HCT116 (cell line): Measurements from ENCODE around the gene TAS2R10. TPM values are rescaled to one million over a fixed set of nuclear protein-coding genes. Genes with fewer than 3 reads are reported as not detected.

Source experiments
- ATAC-seq: fragments of 200-7000 bp; cut with Tn5 transposase; 2 replicates; pipeline ENCODE4 v1.9.1; 2020; ENCODE audit warnings: mild to moderate bottlenecking, moderate library complexity
- BruUV-seq: library from RNA; stranded (reverse); fragments of 400-500 nt; replicated peaks from 2 replicates; lab custom pipeline; 2021; lab: Mats Ljungman, UMichigan
- CTCF ChIA-PET: fragments of 300-600 bp; sonication (Branson Sonifier 250); formaldehyde crosslinking; loops from one replicate; lab custom pipeline; 2021; ENCODE audit warnings: antibody characterized with exemption; lab: Charles Lee
- POLR2A ChIA-PET: fragments of 300-600, 350-600 bp; sonication (Branson Sonifier 250); formaldehyde crosslinking; loops from one replicate; lab custom pipeline; 2021; ENCODE audit warnings: antibody characterized with exemption; lab: Charles Lee
- RAD21 ChIA-PET, 2 experiments: fragments of 300-600 bp; sonication (Branson Sonifier 250); formaldehyde crosslinking; loops; one replicate each; lab custom pipeline; 2023; ENCODE audit warnings: low total read pairs in 2 of 2; ENCODE audit not compliant: uncharacterized antibody in 2 of 2, unreplicated experiment in 2 of 2, low non-redundant PET in 1 of 2; lab: Charles Lee
- DNase-seq: peaks from one replicate; pipeline ENCODE4 v3.0.0-alpha.2; 2010; ENCODE audit warnings: low read depth, low spot score
- H2AFZ ChIP-seq: fragments of 200-600 bp; shearing (Covaris generic), sonication (generic); 2 replicates; pipeline ENCODE4 v1.6.1; 2017; ENCODE audit warnings: low read depth, mixed run types, mixed read lengths, antibody characterized with exemption, low read length; ENCODE audit not compliant: poor library complexity, severe bottlenecking
- H3K27ac ChIP-seq: 2 replicates; pipeline ENCODE4 v1.5.1; 2012; ENCODE audit warnings: low read depth, low read length
- H3K27me3 ChIP-seq: fragments of 200-600 bp; sonication (generic); 2 replicates; pipeline ENCODE4 v1.6.1; 2016; ENCODE audit warnings: mixed run types, low read length, mixed read lengths; ENCODE audit not compliant: insufficient read depth
- H3K36me3 ChIP-seq, 2 experiments: fragments of 200-500 bp in 1 of 2; fragments of 200-600 bp in 1 of 2; sonication (Bioruptor generic) in 1 of 2; sonication (generic) in 1 of 2; 2 replicates each; pipeline versions ENCODE4 v1.5.1 to v1.6.1; 2014 to 2016; ENCODE audit warnings: low read length in 2 of 2, inconsistent platforms in 1 of 2, mixed read lengths in 1 of 2, mixed run types in 1 of 2; ENCODE audit not compliant: insufficient read depth in 2 of 2, control insufficient read depth in 1 of 2
- H3K4me1 ChIP-seq, 2 experiments: fragments of 200-600 bp in 1 of 2; sonication (generic) in 1 of 2; 2 replicates each; pipeline versions ENCODE4 v1.5.1 to v1.6.1; 2012 to 2017; ENCODE audit warnings: low read length in 2 of 2, inconsistent platforms in 1 of 2, mild to moderate bottlenecking in 1 of 2, mixed read lengths in 1 of 2, mixed run types in 1 of 2, moderate library complexity in 1 of 2; ENCODE audit not compliant: insufficient read depth in 2 of 2, control insufficient read depth in 1 of 2
- H3K4me2 ChIP-seq: fragments of 200-600 bp; sonication (generic); 2 replicates; pipeline ENCODE4 v1.6.1; 2017; ENCODE audit warnings: mixed run types, low read length, mixed read lengths
- H3K4me3 ChIP-seq, 2 experiments: fragments of 200-600 bp in 1 of 2; sonication (generic) in 1 of 2; replicated peaks in 1 of 2; 2 replicates each; pipeline ENCODE4 v1.5.1; 2011 to 2016; ENCODE audit warnings: low read length in 2 of 2, control low read depth in 1 of 2, low read depth in 1 of 2, mild to moderate bottlenecking in 1 of 2, mixed read lengths in 1 of 2, mixed run types in 1 of 2
- H3K79me2 ChIP-seq: fragments of 200-600 bp; sonication (generic); 2 replicates; pipeline ENCODE4 v1.6.1; 2017; ENCODE audit warnings: mild to moderate bottlenecking, mixed run types, low read length, moderate library complexity, mixed read lengths; ENCODE audit not compliant: insufficient read depth
- H3K9ac ChIP-seq: fragments of 200-600 bp; sonication (generic); 2 replicates; pipeline ENCODE4 v1.6.1; 2016; ENCODE audit warnings: low read length, mixed read lengths
- H3K9me2 ChIP-seq: fragments of 200-600 bp; sonication (generic), shearing (Covaris generic); 2 replicates; pipeline ENCODE4 v1.6.1; 2017; ENCODE audit warnings: mixed run types, mild to moderate bottlenecking, moderate library complexity; ENCODE audit not compliant: insufficient read depth
- H3K9me3 ChIP-seq, 2 experiments: fragments of 200-500 bp in 1 of 2; fragments of 200-600 bp in 1 of 2; sonication (Bioruptor generic) in 1 of 2; sonication (generic) in 1 of 2; 2 replicates each; pipeline ENCODE4 v1.6.1; 2014 to 2017; ENCODE audit warnings: low read length in 2 of 2, mixed read lengths in 2 of 2, inconsistent platforms in 1 of 2, low read depth in 1 of 2, mild to moderate bottlenecking in 1 of 2, mixed run types in 1 of 2, moderate library complexity in 1 of 2; ENCODE audit not compliant: control insufficient read depth in 1 of 2, insufficient read depth in 1 of 2
- H4K20me1 ChIP-seq: fragments of 200-600 bp; sonication (generic), shearing (Covaris generic); 2 replicates; pipeline ENCODE4 v1.6.1; 2017; ENCODE audit warnings: mixed run types, mild to moderate bottlenecking, moderate library complexity; ENCODE audit not compliant: insufficient read depth
- CEBPB ChIP-seq: IDR thresholded peaks from 2 replicates; pipeline ENCODE4 v1.6.1; 2012; ENCODE audit warnings: low read depth
- CTCF ChIP-seq, 3 experiments: fragments of 200-600 bp in 1 of 3; sonication (generic) in 1 of 3; IDR thresholded peaks in 2 of 3; conservative IDR thresholded peaks in 1 of 3; 2 replicates each; pipeline ENCODE4 v1.5.1; 2012 to 2017; ENCODE audit warnings: low read depth in 2 of 3, low read length in 2 of 3, antibody characterized with exemption in 1 of 3, borderline replicate concordance in 1 of 3, control low read depth in 1 of 3, mild to moderate bottlenecking in 1 of 3, mixed read lengths in 1 of 3, mixed run types in 1 of 3, moderate library complexity in 1 of 3; ENCODE audit not compliant: insufficient read depth in 1 of 3
- EZH2 ChIP-seq: fragments of 200-600 bp; sonication (generic); IDR thresholded peaks from 2 replicates; pipeline ENCODE4 v1.6.1; 2017; ENCODE audit warnings: antibody characterized with exemption, mixed run types
- EZH2phosphoT487 ChIP-seq: fragments of 200-600 bp; IDR thresholded peaks from 2 replicates; pipeline ENCODE4 v1.6.1; 2018; ENCODE audit warnings: antibody characterized with exemption, borderline replicate concordance
- POLR2A ChIP-seq: IDR thresholded peaks from 2 replicates; pipeline ENCODE4 v1.7.0; 2011; ENCODE audit warnings: borderline replicate concordance; ENCODE audit not compliant: insufficient read depth, insufficient read length; ENCODE audit errors: extremely low read depth
- POLR2AphosphoS5 ChIP-seq: IDR thresholded peaks from 2 replicates; pipeline ENCODE4 v1.6.1; 2011; ENCODE audit warnings: mild to moderate bottlenecking, low read depth, low read length, moderate library complexity
- SIN3A ChIP-seq: IDR thresholded peaks from 2 replicates; pipeline ENCODE4 v1.6.1; 2012; ENCODE audit warnings: low read depth
- SP1 ChIP-seq: IDR thresholded peaks from 2 replicates; pipeline ENCODE4 v1.6.1; 2012; ENCODE audit warnings: low read depth
- SRF ChIP-seq: IDR thresholded peaks from 2 replicates; pipeline ENCODE4 v1.6.1; 2012; ENCODE audit warnings: low read depth
- TCF7L2 ChIP-seq: IDR thresholded peaks from 2 replicates; pipeline ENCODE4 v1.7.0; 2011; ENCODE audit warnings: borderline replicate concordance, inconsistent platforms; ENCODE audit not compliant: insufficient read depth, insufficient read length; ENCODE audit errors: extremely low read depth
- ZBTB33 ChIP-seq: IDR thresholded peaks from 2 replicates; pipeline ENCODE4 v1.6.1; 2011; ENCODE audit warnings: mild to moderate bottlenecking, low read length, moderate library complexity; ENCODE audit not compliant: insufficient replicate concordance; ENCODE audit errors: extremely low read depth
- ZFX ChIP-seq: fragments of 450-650 bp; IDR thresholded peaks from 2 replicates; pipeline ENCODE4 v1.6.1; 2017
- ZNF274 ChIP-seq: fragments of 200-500 bp; sonication (Bioruptor generic); IDR thresholded peaks from 2 replicates; pipeline ENCODE4 v1.6.1; 2014; ENCODE audit warnings: mild to moderate bottlenecking, low read depth, low read length, inconsistent platforms
- intact Hi-C: fragments of 100-400 bp; cut with micrococcal nuclease; formaldehyde crosslinking; loops from 2 replicates; pipeline ENCODE4 v1.10.0; 2022
- total RNA-seq: library from RNA; stranded (reverse); gene quantifications from one replicate; pipeline ENCODE4 v1.2.1, GENCODE V29; 2021; ENCODE audit not compliant: unreplicated experiment
- TF ChIP-seq, protein P1 (sequence below): IDR thresholded peaks from 2 replicates; pipeline ENCODE4 v1.6.1; 2012; ENCODE audit warnings: low read depth

Gene TAS2R10
- total RNA-seq, 1 experiment from 2014 or later, result 0.81 TPM

DNA sequence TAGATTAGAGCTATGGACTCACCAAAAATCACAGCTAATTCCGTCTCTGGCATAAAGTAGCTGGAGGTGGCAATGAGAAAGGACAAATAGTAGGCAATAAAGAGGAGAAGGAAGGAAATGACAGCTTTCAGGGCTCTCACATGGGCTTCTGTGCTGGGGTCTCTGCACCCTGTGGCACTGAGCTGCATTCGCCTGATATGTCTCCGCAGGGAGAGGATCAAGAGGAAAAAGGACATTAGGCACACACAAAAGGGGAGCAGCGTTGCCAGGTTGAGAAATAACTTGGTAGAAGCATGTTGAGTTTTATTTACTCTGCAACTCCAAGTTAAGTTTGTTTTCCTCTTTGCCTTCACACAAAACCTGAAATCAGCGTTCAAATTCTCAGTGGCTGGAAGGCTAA is 24.4 kb downstream of the TAS2R10 start:
- H3K9ac ChIP-seq, result no peak overlapping the region
- DNase-seq (no peak), ATAC-seq (no peak)
- no peaks in the 10 kb centered on the region for H3K79me2 ChIP-seq
- H3K9me2 ChIP-seq, result no peaks in the 10 kb centered on the region
- H3K4me2 ChIP-seq, result no peak overlapping the region
- H4K20me1 ChIP-seq, result no peaks in the 10 kb centered on the region
- H3K4me3 ChIP-seq, result no peak overlapping the region
- no TSS peak for BruUV-seq
- TF ChIP-seq EZH2phosphoT487 (no peak), ZNF274 (no peak), POLR2AphosphoS5 (no peak), ZBTB33 (no peak), CEBPB (no peak), TCF7L2 (no peak), CTCF (IDR thresholded peaks at IDR 0.05 in 2 of 3, conservative IDR thresholded peaks at IDR 0.05 in 1 of 3; ENCODE audit: borderline replicate concordance in 1 of 3, insufficient read depth in 1 of 3, low read depth in 2 of 3, low read length in 2 of 3) (no peak), SP1 (no peak), SRF (no peak), ZFX (no peak), SIN3A (no peak), POLR2A (no peak), EZH2 (no peak)
- TF ChIP-seq, protein P1, sequence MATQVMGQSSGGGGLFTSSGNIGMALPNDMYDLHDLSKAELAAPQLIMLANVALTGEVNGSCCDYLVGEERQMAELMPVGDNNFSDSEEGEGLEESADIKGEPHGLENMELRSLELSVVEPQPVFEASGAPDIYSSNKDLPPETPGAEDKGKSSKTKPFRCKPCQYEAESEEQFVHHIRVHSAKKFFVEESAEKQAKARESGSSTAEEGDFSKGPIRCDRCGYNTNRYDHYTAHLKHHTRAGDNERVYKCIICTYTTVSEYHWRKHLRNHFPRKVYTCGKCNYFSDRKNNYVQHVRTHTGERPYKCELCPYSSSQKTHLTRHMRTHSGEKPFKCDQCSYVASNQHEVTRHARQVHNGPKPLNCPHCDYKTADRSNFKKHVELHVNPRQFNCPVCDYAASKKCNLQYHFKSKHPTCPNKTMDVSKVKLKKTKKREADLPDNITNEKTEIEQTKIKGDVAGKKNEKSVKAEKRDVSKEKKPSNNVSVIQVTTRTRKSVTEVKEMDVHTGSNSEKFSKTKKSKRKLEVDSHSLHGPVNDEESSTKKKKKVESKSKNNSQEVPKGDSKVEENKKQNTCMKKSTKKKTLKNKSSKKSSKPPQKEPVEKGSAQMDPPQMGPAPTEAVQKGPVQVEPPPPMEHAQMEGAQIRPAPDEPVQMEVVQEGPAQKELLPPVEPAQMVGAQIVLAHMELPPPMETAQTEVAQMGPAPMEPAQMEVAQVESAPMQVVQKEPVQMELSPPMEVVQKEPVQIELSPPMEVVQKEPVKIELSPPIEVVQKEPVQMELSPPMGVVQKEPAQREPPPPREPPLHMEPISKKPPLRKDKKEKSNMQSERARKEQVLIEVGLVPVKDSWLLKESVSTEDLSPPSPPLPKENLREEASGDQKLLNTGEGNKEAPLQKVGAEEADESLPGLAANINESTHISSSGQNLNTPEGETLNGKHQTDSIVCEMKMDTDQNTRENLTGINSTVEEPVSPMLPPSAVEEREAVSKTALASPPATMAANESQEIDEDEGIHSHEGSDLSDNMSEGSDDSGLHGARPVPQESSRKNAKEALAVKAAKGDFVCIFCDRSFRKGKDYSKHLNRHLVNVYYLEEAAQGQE, result no peak
- H3K36me3 ChIP-seq, result no peaks in the 10 kb centered on the region
- H3K9me3 ChIP-seq, result no peaks in the 10 kb centered on the region
- ChIA-PET CTCF (no interaction called here), POLR2A (no interaction called here), RAD21 (no interaction called here)
- H3K4me1 ChIP-seq, result no peaks in the 10 kb centered on the region
- intact Hi-C loops, result no loop called here
- H2AFZ ChIP-seq, result no peak overlapping the region
- no peaks in the 10 kb centered on the region for H3K27me3 ChIP-seq
- H3K27ac ChIP-seq, result no peak overlapping the region
